Stimulated activated CD8-positive, alpha-beta memory T cell treated with anti-CD3 and anti-CD28 coated beads, Interleukin-7, amount 100 ng/mL, for 48 hours (primary cell): ENCODE measurements around the gene GASK1A.

Experiments
- DNase-seq, 2 donors: peaks; one replicate each; pipeline ENCODE4 v3.0.0-alpha.2; 2020; ENCODE audit warnings: low read depth in 1 of 2; ENCODE audit errors: extremely low read depth in 1 of 2

Gene GASK1A

DNA sequence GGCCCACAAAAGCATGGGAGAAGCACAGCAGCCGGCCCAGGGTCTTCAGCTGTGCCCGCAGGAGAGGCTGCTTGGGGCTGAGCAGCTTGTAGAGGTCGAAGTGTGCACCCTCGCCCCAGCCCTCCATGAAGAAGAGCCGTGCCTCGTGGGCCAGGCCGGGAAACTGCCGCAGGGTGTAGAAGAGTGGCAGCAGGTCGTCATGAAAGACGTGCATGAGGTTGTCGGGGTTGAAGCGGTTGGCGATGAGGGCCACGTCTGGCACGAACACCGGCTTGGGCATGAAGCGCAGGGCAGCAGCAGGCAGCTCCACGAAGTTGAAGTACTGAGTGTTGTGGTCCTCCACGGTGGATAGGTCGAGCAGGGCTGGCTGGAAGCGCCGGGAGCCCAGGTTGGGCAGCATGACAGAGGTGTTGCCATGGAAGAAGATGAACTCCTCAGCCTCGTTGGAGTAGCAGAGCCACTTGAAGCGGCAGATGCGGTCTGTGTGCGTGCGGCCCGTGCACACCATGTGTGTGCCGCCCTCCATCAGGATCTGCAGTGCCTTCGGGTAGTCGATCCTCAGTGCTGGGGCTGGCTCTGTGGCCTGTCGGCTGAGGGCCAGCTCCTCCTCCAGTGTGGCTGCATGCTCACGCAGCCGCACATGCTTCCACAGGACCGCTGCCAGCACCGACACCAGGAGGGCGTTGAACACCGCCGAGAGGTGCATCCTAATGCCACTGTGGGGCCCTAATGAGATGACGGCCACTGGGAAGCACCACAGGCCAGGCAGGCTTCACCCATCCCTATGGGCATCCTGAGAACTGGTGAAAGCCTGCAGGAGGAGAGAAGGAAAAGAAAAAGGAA lies 101.8 kb downstream of the GASK1A start:
- no peak for DNase-seq

DNA sequence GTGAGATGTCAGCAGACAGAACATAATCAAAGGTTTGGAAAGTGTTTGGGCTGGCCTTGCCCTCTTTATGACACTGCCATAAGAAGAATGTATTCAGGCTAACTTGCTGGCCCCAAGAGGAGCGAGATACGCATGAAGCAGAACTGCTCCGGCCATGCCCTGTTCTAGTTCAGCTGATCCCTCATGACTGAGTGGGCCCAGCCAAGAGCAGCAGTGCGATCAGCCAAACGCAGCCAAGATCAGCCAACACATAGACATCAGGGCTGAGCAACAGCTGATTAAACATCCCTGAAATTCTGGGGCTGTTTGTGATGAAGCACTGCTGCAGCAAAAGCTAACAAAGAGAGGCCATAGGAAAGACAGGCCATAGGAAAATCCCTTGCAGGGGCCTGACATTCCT lies 102.7 kb downstream of the GASK1A start:
- no peak for DNase-seq

DNA sequence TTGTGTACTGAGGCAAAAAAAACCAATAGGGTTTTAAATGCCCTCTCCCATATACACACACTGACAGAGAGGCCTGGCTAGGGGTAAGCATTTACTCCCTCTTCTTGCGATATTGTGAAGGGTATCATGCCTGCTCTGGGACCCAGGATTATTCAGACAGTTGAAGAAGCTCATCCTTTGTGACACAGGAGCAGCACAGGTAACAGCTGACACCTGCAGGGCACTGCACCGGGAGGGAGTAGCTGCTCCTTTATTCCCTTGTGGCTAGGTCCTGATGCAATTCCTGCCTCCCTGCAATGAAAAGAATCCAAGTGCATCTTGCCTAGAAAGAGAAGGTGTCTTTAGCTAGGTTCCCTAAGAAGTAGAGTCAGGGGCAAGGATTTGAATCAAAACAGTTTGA lies 103.3 kb downstream of the GASK1A start:
- DNase-seq: no peak

DNA sequence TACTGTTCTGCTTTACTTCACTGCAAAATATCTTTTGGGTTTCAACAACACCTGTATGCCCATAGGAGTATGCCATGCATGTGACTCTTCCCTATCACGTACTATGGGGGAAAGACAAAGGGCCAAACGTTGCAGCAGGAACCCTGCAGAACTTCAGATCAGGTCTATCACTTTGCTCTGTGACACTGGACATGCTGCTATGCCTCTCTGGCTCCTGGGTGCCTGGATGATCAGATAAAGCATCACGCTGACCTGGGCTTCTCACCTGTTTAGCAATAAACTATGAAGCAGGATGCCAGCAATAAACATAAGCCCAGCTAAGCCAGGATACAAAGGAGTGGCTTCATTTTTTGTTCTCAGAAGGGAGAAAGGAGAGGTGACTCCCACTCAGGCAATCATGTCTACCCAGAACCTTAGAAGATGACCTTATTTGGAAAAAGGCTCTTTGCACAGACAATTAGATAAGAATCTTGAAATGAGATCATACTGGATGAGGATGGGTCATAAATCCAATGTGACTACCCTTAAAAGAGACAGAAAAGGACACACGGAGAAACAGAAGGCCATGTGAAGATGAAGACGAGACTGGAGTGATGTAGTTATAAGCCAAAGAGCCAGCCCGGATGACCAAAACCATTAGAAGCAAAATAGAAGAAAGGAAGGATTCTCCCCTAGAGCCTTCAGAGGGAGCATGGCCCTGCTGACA lies 107.5 kb downstream of the GASK1A start:
- DNase-seq: no peak

- no peak for DNase-seq
These were observed 108.2 kb downstream of the GASK1A start for GRCh38 chr3:43087249-43087776.

- DNase-seq: no peak
These were observed 110.0 kb downstream of the GASK1A start for GRCh38 chr3:43089081-43089480.

DNA sequence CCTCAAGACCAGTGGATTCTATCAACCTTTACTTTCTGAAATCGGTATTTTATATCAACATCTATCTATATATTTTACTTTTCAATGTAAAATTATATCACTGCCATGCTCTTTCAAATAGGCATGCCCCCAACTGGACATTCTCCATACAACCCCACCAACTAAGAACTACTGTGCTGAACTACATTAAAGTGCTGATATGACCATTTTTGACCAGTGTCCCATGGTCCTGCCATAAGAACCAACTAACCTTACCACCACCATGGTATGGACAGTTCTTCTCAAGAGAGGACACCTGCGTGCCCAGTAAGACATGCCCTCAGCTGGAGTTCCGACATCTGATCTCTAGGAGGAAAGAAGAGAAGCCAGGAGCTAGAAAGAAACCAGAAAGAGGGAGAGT lies 111.1 kb downstream of the GASK1A start:
- DNase-seq: no peak

DNA sequence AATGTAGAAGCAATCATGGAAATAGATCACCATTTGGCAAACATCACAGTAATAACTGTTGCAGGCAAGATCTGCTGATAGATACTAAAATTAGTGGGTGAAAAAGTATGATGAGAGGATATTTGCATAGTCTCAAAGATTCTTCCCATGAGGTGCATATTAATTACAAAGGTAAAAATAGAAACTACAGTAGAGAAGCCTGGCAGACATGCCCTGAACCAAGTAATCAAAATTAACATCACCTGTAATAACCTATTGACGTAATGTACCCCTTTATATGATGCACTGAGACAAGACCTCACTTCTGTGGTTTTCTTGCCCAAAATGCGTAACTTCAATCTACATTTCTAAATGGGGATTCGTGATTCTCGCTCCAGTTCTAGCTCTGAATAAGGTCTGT lies 112.4 kb downstream of the GASK1A start:
- no peak for DNase-seq

DNA sequence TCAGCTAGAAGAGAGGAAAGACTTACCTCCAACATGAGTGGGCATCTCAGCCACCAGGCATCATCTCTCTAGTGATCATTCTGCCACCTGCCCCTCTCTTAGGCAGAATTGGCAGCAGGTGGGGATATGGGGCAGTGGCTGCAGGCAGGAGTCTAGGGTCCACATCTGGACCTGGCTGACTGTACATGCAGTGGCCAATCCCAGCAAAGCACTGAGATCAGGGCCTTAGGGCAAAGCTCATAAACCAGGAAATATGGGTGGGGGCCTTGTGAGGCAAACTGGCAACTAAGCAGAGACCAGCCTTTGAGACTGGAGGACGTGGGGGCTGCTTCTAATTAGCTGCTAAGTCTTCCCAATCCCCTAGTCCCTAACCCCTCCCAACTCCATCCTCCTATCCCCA lies 113.9 kb downstream of the GASK1A start:
- no peak for DNase-seq

GRCh38 chr3:43093974-43094373 lies 114.9 kb downstream of the GASK1A start:
- DNase-seq: no peak

DNA sequence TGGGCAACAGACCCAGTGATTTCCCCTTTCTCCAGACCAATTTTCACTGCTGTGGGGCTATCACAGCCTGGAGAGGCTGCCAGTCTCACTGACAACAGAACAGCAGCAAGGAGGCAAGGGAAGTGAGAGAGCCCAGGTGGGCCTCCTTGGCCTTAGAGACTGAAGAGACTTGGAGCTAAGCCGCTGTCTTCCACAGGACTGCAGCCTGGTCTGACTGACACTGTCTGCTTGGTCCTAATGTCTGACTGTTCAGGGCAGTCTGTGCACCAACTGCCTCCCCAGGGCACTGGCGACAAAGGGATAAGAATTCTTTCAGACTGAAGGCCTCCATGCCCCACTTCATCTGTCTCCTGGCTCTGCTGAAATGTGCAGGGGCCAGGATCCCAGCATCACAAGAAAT lies 115.3 kb downstream of the GASK1A start:
- DNase-seq: no peak

DNA sequence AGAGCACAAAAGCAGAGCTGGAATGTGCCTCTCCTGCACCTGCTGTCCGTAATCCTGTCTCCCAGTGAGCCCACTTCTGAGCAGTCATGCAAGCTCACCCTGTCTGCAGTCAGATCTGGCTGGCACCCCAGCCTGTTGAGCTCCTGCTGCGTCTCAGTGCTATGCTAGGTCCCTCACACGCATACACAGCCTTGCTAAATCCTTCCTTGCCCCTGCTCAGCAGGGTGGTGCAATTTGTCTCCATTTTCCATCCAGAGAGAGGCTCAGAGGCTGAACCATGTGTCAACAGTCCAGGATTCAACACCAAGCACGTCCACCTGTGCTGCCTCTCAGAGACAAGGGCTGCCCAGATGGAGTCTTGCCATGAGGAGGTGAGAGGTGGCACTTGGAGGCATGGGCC lies 115.7 kb downstream of the GASK1A start:
- DNase-seq: no peak

DNA sequence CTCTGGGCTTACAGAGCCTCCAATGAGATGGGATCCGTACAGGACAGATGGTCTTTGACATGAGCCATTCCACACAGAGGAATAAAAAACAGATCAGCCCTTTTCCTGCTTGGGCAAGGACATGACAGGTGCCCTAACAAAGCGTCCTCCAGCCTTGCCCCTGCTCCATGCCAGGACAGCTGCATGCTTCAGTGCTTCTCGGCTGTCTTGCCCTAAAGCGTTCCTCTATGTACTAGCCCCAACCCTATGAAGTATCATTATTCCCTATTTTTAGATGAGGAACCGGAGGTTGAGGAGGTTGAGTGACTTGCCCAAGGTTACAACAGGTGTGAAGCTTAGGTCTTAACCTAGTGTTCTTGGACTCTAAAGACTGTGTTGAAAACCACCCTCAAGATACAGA lies 116.3 kb downstream of the GASK1A start:
- DNase-seq: no peak

GRCh38 chr3:43096761-43097160 lies 117.7 kb downstream of the GASK1A start:
- no peak for DNase-seq

DNA sequence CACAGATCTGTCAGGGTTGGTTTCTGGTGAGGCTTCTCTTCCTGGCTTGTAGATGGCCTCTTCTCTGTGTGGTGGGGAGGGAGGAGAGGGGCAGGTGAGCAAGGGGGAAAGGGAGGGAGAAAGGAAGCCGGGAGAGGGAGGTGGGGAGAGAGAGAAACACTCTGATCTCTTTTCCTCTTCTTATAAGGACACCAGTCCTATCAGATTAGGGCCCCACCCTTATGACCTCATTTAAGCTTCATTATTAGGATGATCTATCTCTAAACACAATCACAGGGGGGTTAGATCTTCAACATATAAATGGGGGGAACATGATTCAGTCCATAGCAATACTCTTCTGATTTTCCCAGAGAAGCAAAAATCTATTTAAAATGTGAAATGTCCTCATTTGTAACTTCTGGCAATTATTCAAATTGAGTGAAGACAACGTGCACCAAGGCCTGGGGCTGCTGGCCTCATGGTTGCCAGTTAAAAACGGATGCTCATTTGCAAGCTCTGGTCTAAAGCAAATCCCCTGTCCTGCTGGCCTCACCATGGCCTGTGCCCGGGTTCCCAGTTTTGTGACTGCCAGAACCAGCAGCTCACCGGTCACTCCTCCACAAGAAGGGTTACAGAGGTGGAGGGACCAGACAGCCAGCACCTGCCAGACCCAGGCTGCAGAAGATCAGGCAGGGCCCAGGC lies 118.4 kb downstream of the GASK1A start:
- no peak for DNase-seq

DNA sequence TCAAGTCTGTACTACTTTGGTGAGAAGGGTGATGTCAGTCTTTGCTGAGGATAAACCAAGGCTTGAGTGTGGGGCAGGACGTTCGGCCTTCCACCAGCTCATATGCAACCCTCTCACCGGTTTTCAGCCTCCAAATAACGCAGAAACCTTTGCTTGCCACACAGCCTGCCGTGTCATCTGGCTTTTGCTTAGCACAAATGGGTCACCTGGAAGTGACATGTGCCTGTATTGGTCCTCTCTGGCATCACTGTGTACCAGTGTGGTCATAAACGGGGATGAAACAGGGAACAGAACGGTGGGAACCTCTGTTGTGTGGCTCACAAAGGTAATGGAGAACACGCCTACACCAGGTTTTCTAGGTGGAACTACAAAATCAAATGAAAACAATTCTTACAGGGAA lies 119.7 kb downstream of the GASK1A start:
- DNase-seq: no peak

- no peak for DNase-seq
These were observed 123.8 kb downstream of the GASK1A start for GRCh38 chr3:43102773-43103480.

- DNase-seq: no peak
These were observed 124.9 kb downstream of the GASK1A start for GRCh38 chr3:43104039-43104438.

DNA sequence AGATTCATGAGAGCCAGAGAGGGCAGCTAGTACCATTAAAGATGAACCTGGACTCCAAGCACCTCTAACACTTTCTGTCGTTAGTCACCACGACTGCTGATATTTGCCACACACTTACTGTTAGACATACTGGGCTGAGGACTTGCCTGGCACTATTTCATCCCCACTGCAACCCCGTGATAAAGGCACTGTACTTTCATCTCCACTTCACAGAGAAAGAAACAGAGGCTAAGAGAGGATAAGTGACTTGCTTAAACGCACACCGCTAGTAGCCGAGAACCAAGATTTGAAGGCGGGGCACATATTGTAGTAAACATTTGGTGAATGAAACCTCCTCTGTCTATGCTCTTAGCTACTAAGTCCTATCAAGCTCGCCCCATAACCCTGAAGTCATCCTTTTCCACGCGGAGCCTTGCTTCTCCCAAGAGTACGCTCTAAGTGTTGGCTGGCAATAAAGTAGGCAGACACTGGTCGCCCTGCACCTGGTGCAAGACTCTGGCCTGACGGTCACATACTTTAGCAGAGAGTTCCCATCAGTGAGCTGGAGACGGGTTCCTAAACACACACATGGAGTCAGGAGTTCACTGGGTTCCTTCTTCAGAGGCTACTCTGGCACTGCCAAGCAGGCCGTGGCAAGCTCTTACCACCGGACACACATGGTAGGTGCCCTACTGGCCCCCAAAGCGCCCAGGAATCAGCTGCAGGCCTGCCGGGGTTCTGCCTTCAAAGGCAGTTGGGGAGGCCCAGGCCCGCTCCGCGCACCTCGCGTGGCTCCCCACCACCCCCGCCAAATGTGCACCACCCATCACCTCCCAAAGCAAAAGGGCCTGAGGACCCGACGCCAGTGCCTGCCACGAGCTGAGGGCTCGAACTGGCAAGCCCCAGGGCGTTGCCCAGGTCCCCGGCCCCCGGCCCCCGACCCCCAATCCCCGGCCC lies 125.8 kb downstream of the GASK1A start:
- DNase-seq: no peak
